SK-N-SH (cell line): ENCODE results near the gene MSRB1. TPM values are rescaled to one million over a fixed set of nuclear protein-coding genes. Genes with fewer than 3 reads are reported as not detected.

Experiments used
- CTCF ChIA-PET: fragments of 300-600, 350-600 bp; formaldehyde crosslinking; extraction: SDS; loops from one replicate; lab custom pipeline; 2021; lab: Yijun Ruan, JAX
- POLR2A ChIA-PET: fragments of 350-600 bp; sonication (Branson Sonifier 250); formaldehyde crosslinking; extraction: SDS; loops from one replicate; lab custom pipeline; 2020; ENCODE audit warnings: antibody characterized with exemption, inconsistent platforms; lab: Yijun Ruan, JAX
- DNase-seq: peaks from one replicate; pipeline ENCODE4 v3.0.0; 2012
- H2AFZ ChIP-seq: fragments of 200-600 bp; sonication (generic); 2 replicates; pipeline ENCODE4 v1.8.1; 2016; ENCODE audit warnings: antibody characterized with exemption, mild to moderate bottlenecking, low read depth
- H3F3A ChIP-seq: fragments of 200-600 bp; sonication (generic); replicated peaks from 2 replicates; pipeline ENCODE3; 2016; ENCODE audit warnings: antibody characterized with exemption, mild to moderate bottlenecking; ENCODE audit not compliant: insufficient read depth
- H3K27ac ChIP-seq, 2 experiments: fragments of 200-500 bp in 1 of 2; fragments of 200-600 bp in 1 of 2; sonication (Bioruptor generic) in 1 of 2; sonication (generic), shearing (Covaris generic) in 1 of 2; 2 replicates each; pipeline versions ENCODE4 v1.5.1 to v1.6.1; 2014 to 2016; ENCODE audit warnings: low read depth in 2 of 2, inconsistent platforms in 1 of 2, low read length in 1 of 2, mild to moderate bottlenecking in 1 of 2, mixed read lengths in 1 of 2
- H3K27me3 ChIP-seq: fragments of 200-600 bp; sonication (generic), shearing (Covaris generic); 2 replicates; pipeline ENCODE4 v1.6.1; 2016; ENCODE audit warnings: mixed run types; ENCODE audit not compliant: insufficient read depth
- H3K36me3 ChIP-seq, 2 experiments: fragments of 200-500 bp in 1 of 2; fragments of 200-600 bp in 1 of 2; sonication (Bioruptor generic) in 1 of 2; sonication (generic) in 1 of 2; replicated peaks in 1 of 2; 2 replicates each; pipeline versions ENCODE3 to v1.5.1; 2014 to 2016; ENCODE audit warnings: low read length in 1 of 2, mild to moderate bottlenecking in 1 of 2; ENCODE audit not compliant: insufficient read depth in 2 of 2, control insufficient read depth in 1 of 2
- H3K4me1 ChIP-seq, 2 experiments: fragments of 200-500 bp in 1 of 2; fragments of 200-600 bp in 1 of 2; sonication (Bioruptor generic) in 1 of 2; sonication (generic), shearing (Covaris generic) in 1 of 2; 2 replicates each; pipeline versions ENCODE4 v1.5.1 to v1.6.1; 2014 to 2016; ENCODE audit warnings: low read depth in 1 of 2, low read length in 1 of 2, mixed run types in 1 of 2; ENCODE audit not compliant: insufficient read depth in 2 of 2, control insufficient read depth in 1 of 2
- H3K4me2 ChIP-seq: fragments of 200-600 bp; sonication (generic), shearing (Covaris generic); 2 replicates; pipeline ENCODE4 v1.6.1; 2017; ENCODE audit warnings: mixed run types
- H3K4me3 ChIP-seq, 2 experiments: fragments of 200-500 bp in 1 of 2; fragments of 200-600 bp in 1 of 2; sonication (Bioruptor generic) in 1 of 2; sonication (generic), shearing (Covaris generic) in 1 of 2; 2 replicates each; pipeline versions ENCODE4 v1.5.1 to v1.8.1; 2014 to 2016; ENCODE audit warnings: low read depth in 2 of 2, inconsistent platforms in 1 of 2, low read length in 1 of 2, mild to moderate bottlenecking in 1 of 2, mixed read lengths in 1 of 2, moderate library complexity in 1 of 2
- H3K79me2 ChIP-seq: fragments of 200-600 bp; sonication (generic); 2 replicates; pipeline ENCODE4 v1.8.1; 2017; ENCODE audit warnings: mild to moderate bottlenecking; ENCODE audit not compliant: insufficient read depth
- H3K9ac ChIP-seq: fragments of 200-600 bp; sonication (generic); 2 replicates; pipeline ENCODE4 v1.6.1; 2017; ENCODE audit warnings: mixed run types
- H3K9me2 ChIP-seq: fragments of 200-600 bp; sonication (generic); 2 replicates; pipeline ENCODE4 v1.6.1; 2017; ENCODE audit warnings: mixed run types
- H3K9me3 ChIP-seq: fragments of 200-600 bp; sonication (generic); 2 replicates; pipeline ENCODE4 v1.6.1; 2017; ENCODE audit warnings: mixed run types, mild to moderate bottlenecking, moderate library complexity
- H4K20me1 ChIP-seq: fragments of 200-600 bp; sonication (generic); 2 replicates; pipeline ENCODE4 v1.6.1; 2017; ENCODE audit warnings: mild to moderate bottlenecking, mixed run types; ENCODE audit not compliant: insufficient read depth
- CTCF ChIP-seq: fragments of 200-600 bp; sonication (generic); IDR thresholded peaks from 2 replicates; pipeline ENCODE4 v1.6.1; 2017; ENCODE audit warnings: antibody characterized with exemption, mild to moderate bottlenecking, moderate library complexity
- ELF1 ChIP-seq: IDR thresholded peaks from 2 replicates; pipeline ENCODE4 v1.4.0; 2012
- FOXJ3 ChIP-seq: sonication (generic); formaldehyde crosslinking; IDR thresholded peaks from 2 replicates; pipeline ENCODE4 v1.5.1; 2020; ENCODE audit warnings: mild to moderate bottlenecking, missing genetic modification reagents
- GATA2 ChIP-seq: sonication (generic); formaldehyde crosslinking; IDR thresholded peaks from 2 replicates; pipeline ENCODE4 v1.5.0; 2020; ENCODE audit warnings: mild to moderate bottlenecking, missing genetic modification reagents
- JUND ChIP-seq: IDR thresholded peaks from 2 replicates; pipeline ENCODE4 v1.4.0; 2012
- RFX5 ChIP-seq: IDR thresholded peaks from 2 replicates; pipeline ENCODE4 v1.6.1; 2012; ENCODE audit warnings: mild to moderate bottlenecking, improper control_type of control experiment, low read length
- SIN3A ChIP-seq: IDR thresholded peaks from 2 replicates; pipeline ENCODE4 v1.6.1; 2012; ENCODE audit warnings: low read depth, mild to moderate bottlenecking, low read length, moderate library complexity, borderline replicate concordance
- SMC3 ChIP-seq: IDR thresholded peaks from 2 replicates; pipeline ENCODE4 v1.6.1; 2012; ENCODE audit warnings: low read depth, low read length, improper control_type of control experiment
- TAF1 ChIP-seq: IDR thresholded peaks from 2 replicates; pipeline ENCODE4 v1.6.1; 2012; ENCODE audit warnings: low read depth, mild to moderate bottlenecking, low read length, moderate library complexity, borderline replicate concordance
- TCF12 ChIP-seq: IDR thresholded peaks from 2 replicates; pipeline ENCODE4 v1.4.0; 2012
- TEAD4 ChIP-seq: IDR thresholded peaks from 2 replicates; pipeline ENCODE4 v1.4.0; 2012; ENCODE audit warnings: mild to moderate bottlenecking, borderline replicate concordance; ENCODE audit not compliant: insufficient read depth
- ZBTB33 ChIP-seq: IDR thresholded peaks from 2 replicates; pipeline ENCODE4 v1.4.0; 2012; ENCODE audit warnings: low read depth, borderline replicate concordance
- WGBS: methylation state at CpG from one replicate; pipeline ENCODE4 v1.1.6; 2017; ENCODE audit warnings: low lambda C conversion rate; 5-methylcytosine and 5-hydroxymethylcytosine counted together
- polyA plus RNA-seq, 3 experiments: library from polyadenylated mRNA; depleted of rRNA; stranded (reverse); fragments of >200 nt; gene quantifications; 2 replicates each; pipeline ENCODE4 v1.2.3, GENCODE V29; 2012
- TF ChIP-seq, protein P1 (sequence below): IDR thresholded peaks from 2 replicates; pipeline ENCODE4 v1.4.0; 2012; ENCODE audit warnings: low read depth, borderline replicate concordance

The MSRB1 gene
- polyA plus RNA-seq, 1 of the 3 experiments (the other 2 are of a cell fraction), result 31.4 TPM

DNA sequence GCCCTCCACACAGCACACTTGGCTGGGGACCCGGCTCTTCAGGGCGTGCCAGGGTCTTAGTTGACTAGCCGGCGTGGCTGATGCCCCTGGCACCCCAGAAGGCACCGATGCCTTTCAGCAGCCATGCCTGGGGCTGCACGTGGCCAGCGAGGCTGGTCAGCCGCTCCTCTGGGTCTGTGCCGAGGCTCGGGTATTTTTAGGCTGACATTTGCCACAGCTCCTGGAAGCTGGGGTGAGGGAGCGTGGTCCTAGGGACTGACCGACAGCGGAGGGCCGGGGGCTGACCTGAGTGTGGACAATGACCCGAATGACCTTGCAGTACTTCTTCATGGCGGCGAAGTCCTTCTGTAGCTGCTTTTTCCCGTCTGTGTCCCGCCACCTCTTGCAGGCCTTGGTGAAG lies 7.6 kb upstream of the MSRB1 start:
- H3K9me3 ChIP-seq, result no peaks in the 10 kb centered on the region
- no peaks in the 10 kb centered on the region for H3K36me3 ChIP-seq
- no peak for DNase-seq
- POLR2A ChIA-PET, result no interaction called here
- H3K27me3 ChIP-seq, result no peaks in the 10 kb centered on the region
- no peaks in the 10 kb centered on the region for H4K20me1 ChIP-seq
- no peaks in the 10 kb centered on the region for H3K79me2 ChIP-seq
- no peak overlapping the region for H2AFZ ChIP-seq
- CTCF ChIA-PET, result interaction anchor here (1.1 to 2.1 kb wide), 3 partner anchors 8 to 21 kb away, joined by 3 to 13 read pairs (median 5); no protein-coding TSS in a partner anchor
- H3K9ac ChIP-seq, result no peak overlapping the region
- peaks cover 0 to 9% of the 10 kb centered on the region in 2 experiments; a peak in 1 of 4 replicates for H3K4me1 ChIP-seq
- 83% methylated on average over 5 of the region's 19 CpGs for WGBS
- TF ChIP-seq, protein P1, sequence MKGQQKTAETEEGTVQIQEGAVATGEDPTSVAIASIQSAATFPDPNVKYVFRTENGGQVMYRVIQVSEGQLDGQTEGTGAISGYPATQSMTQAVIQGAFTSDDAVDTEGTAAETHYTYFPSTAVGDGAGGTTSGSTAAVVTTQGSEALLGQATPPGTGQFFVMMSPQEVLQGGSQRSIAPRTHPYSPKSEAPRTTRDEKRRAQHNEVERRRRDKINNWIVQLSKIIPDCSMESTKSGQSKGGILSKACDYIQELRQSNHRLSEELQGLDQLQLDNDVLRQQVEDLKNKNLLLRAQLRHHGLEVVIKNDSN, result no peak
- TF ChIP-seq FOXJ3 (CRISPR knock-in tag) (no peak), TCF12 (no peak), CTCF (no peak), SMC3 (no peak), JUND (no peak)
- H3K4me3 ChIP-seq, result no peak overlapping the region
- H3K27ac ChIP-seq, result no peak overlapping the region
- no peaks in the 10 kb centered on the region for H3K9me2 ChIP-seq
- no peak overlapping the region for H3K4me2 ChIP-seq
- H3F3A ChIP-seq, result no peaks in the 10 kb centered on the region

- Histone ChIP-seq H2AFZ (no peak overlapping the region), H3K27me3 (no peaks in the 10 kb centered on the region), H3K36me3 (no peaks in the 10 kb centered on the region), H3K27ac (no peak overlapping the region), H3K4me2 (no peak overlapping the region), H4K20me1 (no peaks in the 10 kb centered on the region), H3K79me2 (no peaks in the 10 kb centered on the region), H3K9me3 (no peaks in the 10 kb centered on the region), H3F3A (no peaks in the 10 kb centered on the region), H3K9ac (no peak overlapping the region), H3K4me1 (peaks cover 0 to 9% of the 10 kb centered on the region in 2 experiments; a peak in 1 of 4 replicates), H3K4me3 (no peak overlapping the region), H3K9me2 (no peaks in the 10 kb centered on the region)
- TF ChIP-seq RFX5 (no peak), ELF1 (no peak), TAF1 (no peak), SIN3A (no peak), ZBTB33 (no peak), TEAD4 (no peak), SMC3 (no peak), GATA2 (CRISPR knock-in tag) (no peak)
- CTCF ChIA-PET, result interaction anchor here (1.1 to 2.1 kb wide), 3 partner anchors 9 to 21 kb away, joined by 3 to 13 read pairs (median 5); no protein-coding TSS in a partner anchor
- POLR2A ChIA-PET, result no interaction called here
- DNase-seq, result no peak
- WGBS, result 54% methylated on average over 7 of the region's 7 CpGs
These were observed 7.0 kb upstream of the MSRB1 start for GRCh38 chr16:1950047-1950446.
